GM21390 (cell line): ENCODE measurements around the gene TSKS.

Experiments
- ATAC-seq: cut with Tn5 transposase; IDR thresholded peaks from one replicate; pipeline ENCODE4 v1.9.1; 2021; ENCODE audit not compliant: unreplicated experiment

Gene TSKS

GRCh38 chr19:49798574-49798973 is 35.5 kb upstream of the TSKS start:
- no peak for ATAC-seq

GRCh38 chr19:49795615-49796014 is 32.5 kb upstream of the TSKS start:
- no peak for ATAC-seq

- ATAC-seq = no peak
These were observed 30.4 kb upstream of the TSKS start for GRCh38 chr19:49793561-49793840.

DNA sequence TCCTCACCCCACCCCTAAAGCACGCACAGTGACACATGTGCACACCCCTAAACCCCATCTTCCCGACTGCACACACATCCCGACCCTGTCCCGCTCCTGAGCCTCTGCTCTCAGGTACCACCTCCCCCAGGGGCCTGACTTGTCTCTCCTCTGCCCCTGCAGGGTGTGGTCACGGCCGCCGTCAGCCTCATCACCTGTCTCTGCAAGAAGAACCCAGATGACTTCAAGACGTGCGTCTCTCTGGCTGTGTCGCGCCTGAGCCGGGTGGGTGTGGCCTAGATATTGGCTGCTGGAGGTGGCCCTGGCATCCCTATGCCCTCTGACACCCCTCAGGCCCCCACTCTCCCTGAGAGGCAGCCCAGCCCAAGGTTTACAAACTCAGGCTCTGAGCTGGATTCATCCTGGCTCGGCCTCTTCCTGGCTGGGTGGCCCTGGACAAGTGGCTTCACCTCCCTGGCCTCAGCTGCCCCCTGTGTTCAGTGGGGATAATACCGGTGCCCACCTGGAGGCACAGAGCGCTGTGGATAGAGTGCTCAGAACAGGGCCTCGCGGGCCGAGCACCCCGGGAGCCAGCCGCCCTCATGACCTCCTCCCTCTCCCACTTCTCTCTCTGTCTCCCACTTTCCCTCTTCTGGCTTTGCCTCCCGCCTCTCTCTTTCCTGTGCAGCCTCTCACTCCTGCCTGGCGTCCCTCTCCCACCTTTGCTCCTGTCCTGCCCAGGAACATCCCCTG is 29.9 kb upstream of the TSKS start:
- no peak for ATAC-seq

- ATAC-seq = no peak
These were observed 28.8 kb upstream of the TSKS start for GRCh38 chr19:49791776-49792445.

GRCh38 chr19:49790866-49791265 is 27.8 kb upstream of the TSKS start:
- no peak for ATAC-seq

DNA sequence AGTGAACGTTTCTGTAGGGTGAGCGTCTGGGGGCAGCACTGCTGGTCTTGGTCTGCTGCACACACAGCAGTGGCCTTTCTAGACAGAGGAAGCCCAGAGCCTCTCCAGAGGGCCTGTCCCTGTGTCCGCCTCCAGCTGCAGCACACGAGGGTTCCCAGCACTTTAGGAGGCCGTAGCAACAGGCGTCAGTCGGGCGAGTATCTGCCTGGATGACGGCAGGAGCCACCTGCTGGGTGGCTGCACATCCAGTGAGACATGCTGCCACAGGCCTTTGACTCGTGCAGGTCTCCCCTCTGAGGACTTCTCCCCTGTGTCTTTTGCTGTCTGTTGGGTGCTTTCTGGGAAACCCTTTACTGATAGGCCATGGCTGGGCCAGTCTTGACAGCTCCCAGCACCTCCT is 25.8 kb upstream of the TSKS start:
- no peak for ATAC-seq

DNA sequence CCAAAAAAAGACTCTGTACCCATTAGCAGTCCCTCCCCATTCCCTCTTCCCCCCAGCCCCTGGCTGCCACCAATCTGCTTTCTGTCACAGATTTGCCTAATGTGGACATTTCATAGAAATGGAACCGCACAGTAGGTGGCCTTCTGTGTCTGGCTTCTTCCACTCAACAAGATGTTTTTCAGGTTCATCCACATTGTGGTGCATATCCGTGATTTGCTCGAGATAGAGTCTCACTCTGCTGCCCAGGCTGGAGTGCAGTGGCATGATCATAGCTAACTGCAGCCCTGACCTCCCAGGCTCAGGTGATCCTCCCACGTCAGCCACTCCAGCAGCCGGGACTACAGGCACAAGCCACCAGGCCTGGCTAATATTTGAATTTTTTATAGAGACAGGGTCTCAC is 24.6 kb upstream of the TSKS start:
- no peak for ATAC-seq

GRCh38 chr19:49786376-49786820 is 23.3 kb upstream of the TSKS start:
- ATAC-seq = no peak

DNA sequence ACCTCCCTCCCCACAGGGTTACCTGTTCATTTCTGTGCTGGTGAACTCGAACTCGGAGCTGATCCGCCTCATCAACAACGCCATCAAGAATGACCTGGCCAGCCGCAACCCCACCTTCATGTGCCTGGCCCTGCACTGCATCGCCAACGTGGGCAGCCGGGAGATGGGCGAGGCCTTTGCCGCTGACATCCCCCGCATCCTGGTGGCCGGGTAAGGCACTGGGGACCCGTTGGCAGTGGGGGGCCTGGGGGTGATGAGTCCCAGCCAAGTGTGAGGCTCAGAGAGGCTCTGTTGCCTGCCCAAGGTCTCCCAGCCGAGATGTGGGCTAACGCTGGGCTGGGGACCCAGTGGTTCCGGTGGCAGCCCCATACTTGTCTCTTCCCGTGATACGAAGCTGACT is 19.4 kb upstream of the TSKS start:
- no peak for ATAC-seq

- ATAC-seq = no peak
These were observed 18.3 kb upstream of the TSKS start for GRCh38 chr19:49781394-49781793.

DNA sequence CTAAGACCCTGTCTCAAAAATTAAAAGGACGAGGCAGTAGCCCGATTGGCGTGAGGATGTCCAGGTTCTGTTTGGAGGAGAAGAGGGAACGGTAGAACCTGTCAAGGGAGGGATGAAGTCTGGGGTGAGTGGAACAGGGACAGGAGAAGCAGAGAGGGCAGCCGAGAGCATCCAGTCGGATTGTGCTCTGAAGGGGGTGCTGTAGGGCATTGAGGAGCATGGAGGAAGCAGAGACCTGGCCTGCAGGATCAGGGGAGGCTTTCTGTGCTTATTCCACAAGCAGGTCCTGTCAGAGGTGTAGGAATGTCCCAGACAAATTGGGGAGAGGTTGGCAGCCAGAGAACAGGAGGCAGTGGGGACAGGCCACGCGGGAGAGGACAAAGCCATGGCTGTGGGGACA is 17.8 kb upstream of the TSKS start:
- no peak for ATAC-seq

DNA sequence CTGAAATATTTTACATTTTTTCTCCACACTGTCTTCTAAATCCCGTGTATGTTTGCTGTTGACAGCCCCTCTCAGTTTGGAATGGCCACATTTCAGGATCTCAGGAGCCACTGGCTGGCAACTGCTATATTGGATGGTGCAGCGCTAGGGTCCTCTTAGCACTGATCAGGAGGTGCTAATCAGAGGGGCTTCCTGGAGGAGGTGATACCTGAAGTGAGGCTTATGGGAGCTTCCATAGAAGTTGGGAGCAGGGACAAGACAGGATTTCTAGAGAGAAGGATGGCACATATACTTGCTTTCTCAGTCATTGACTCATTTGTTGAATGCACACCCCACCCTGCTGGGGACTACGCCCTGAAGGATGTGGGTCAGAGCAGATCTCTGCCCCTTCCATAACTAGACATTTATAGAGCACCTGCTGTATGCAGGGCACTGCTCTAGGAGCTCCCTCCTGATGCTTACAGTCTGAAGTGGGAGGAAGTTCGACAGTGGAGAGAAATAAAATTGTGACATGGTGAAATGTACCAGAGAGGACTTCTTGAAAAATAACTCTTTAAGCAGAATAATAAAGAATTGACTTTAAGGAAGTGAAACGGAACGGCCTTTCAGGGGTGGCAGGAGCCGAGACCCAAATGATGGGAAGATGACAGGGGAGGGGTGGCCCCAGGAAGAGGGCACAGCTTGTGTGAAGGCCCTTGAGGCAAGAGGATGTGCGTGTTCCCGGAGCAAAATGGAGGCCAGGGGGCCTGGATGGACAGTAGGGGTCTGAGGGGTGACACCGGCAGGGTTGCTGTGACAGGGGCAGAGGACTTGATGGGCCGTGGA is 16.8 kb upstream of the TSKS start:
- ATAC-seq = no peak

DNA sequence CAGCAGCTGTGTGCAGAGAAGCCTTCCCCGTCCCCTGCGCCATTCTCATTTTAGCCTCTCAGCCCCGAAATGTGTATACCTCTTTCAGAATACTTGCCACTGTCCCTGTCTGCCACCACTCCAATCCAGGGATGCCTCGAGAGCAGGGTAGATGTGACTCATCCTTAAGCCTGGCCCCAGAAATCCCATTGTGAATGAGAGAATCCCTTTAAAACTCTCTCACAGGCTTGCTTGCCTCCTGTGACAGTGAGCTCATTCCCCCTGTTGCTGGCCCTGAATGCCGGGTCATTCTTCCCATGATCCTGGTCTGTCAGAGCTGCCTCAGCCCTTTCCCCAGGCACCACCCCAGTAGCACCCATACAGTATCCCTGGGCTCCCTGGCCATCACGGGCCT is 13.3 kb upstream of the TSKS start:
- no peak for ATAC-seq

GRCh38 chr19:49775742-49776370 is 12.8 kb upstream of the TSKS start:
- no peak for ATAC-seq

GRCh38 chr19:49774969-49775368 is 11.9 kb upstream of the TSKS start:
- ATAC-seq = no peak

GRCh38 chr19:49773663-49774350 is 10.7 kb upstream of the TSKS start:
- ATAC-seq = no peak

DNA sequence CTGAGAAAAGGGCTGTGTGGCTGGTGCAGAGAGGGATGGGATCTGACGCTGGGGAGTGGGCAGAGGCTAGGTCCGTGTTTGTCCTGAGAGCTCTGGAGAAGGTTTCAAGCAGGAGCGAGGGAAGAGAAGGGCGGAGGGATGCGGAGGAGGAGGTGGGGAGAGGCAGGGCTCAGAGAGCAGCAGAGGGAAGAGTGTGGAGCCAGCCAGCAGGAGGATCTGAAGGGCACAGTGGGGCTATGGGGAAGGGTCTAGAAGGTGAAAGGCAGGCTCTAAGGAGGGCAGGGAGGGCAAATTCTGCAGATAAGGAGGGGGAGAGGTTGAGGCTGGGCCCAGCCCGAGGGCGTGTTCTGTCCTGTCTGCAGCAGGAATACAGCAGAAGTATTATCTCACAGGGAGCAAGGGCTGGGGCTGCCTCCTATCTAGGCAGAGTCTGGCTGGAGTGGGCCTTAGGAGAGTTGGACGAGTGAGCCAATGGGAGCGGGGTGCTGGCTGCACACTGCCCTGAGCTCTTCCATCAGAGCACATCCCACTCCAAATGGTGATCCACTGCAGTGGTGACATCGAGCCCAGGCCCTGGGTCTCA is 9.8 kb upstream of the TSKS start:
- ATAC-seq = no peak

DNA sequence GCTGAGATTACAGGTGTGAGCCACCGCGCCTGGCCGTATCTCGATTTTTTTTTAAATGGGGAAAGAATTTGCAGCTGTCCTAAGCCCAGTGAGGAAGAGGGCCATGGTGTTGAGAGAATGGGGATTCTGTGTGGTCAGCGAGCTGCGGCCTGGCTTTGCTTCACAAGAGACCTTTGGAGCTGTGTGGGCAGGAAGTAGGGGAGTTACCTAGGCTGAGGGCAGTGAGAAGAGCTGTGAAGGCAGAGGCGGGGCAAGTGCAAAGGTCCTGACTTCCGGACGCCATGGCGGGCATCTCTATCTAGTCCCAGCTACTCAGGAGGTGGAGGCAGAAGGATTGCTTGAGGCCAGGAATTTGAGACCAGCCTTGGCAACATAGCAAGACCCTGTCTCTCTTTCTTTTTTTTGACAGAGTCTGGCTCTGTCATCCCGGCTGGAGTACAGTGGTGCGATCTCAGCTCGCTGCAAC is 8.6 kb upstream of the TSKS start:
- ATAC-seq = no peak

DNA sequence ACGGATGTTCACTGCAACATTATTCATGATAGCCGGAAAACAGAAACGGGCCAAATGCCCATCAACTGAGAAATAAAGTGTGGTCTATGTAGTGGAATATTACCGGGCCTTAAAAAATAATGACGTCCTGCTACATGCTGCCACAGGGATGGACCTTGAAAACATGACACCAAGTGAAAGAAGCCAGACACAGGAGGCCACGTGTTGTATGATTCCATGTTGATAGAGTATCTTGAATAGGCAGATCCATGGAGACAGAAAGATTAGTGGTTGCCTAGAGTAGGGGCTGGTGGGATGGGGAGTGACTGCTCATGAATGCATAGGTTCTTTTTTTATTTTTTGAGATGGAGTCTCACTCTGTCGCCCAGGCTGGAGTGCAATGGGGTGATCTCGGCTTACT is 7.4 kb upstream of the TSKS start:
- ATAC-seq = no peak
